ENCODE results near the gene SH3GL2. TPM values are rescaled to one million over a fixed set of nuclear protein-coding genes. Genes with fewer than 3 reads are reported as not detected.

The SH3GL2 gene
- total and polyA plus RNA-seq, 2 donors (not counting 3 experiments of a cell fraction or from before 2014, with no cell fraction given): 0.12 TPM; not detected in 1

DNA sequence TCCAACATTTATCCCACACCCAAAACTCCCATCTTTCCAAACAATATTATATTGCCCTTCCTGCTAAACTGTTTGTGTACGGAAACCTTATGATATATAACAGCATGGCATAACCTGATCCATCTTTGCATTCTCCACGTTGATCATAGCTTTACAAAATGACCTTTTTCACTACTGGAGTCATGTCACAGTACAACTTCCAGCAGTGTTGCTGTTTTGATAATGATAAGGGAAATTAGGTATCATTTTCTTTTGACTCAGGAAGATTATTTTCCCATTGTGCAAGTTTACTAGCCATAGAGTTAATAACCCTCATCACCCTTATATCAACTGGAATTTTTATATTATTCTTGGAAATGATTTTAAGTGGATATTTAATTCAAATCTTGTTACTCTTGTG, 57.5 kb downstream of the SH3GL2 start:
- no peaks in the 10 kb centered on the region for H3K36me3 ChIP-seq (ENCODE audit: control insufficient read depth in 2 of 2, extremely low read depth in 1 of 2, insufficient read depth in 2 of 2, low read length in 2 of 2)
- TF ChIP-seq POLR2A (IDR thresholded peaks at IDR 0.05; ENCODE audit: low read depth, low read length) (no peak), EZH2 (IDR thresholded peaks at IDR 0.05; ENCODE audit: borderline replicate concordance, low read depth, low read length, severe bottlenecking) (no peak), FOS (IDR thresholded peaks at IDR 0.05; ENCODE audit: borderline replicate concordance, insufficient read depth, low read length) (no peak), MYC (IDR thresholded peaks at IDR 0.05; ENCODE audit: low read depth, low read length) (no peak), GATA2 (IDR thresholded peaks at IDR 0.05; ENCODE audit: insufficient read depth, insufficient read length, low read depth, low read length) (no peak), POLR2AphosphoS5 (IDR thresholded peaks at IDR 0.05; ENCODE audit: insufficient read depth, low read depth, low read length) (no peak), JUN (IDR thresholded peaks at IDR 0.05; ENCODE audit: borderline replicate concordance, insufficient read depth, insufficient read length, low read depth) (no peak)
- TF ChIP-seq, protein P1, sequence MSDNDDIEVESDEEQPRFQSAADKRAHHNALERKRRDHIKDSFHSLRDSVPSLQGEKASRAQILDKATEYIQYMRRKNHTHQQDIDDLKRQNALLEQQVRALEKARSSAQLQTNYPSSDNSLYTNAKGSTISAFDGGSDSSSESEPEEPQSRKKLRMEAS (IDR thresholded peaks at IDR 0.05; ENCODE audit: insufficient read depth, insufficient read length): no peak
- TF ChIP-seq, protein P2, sequence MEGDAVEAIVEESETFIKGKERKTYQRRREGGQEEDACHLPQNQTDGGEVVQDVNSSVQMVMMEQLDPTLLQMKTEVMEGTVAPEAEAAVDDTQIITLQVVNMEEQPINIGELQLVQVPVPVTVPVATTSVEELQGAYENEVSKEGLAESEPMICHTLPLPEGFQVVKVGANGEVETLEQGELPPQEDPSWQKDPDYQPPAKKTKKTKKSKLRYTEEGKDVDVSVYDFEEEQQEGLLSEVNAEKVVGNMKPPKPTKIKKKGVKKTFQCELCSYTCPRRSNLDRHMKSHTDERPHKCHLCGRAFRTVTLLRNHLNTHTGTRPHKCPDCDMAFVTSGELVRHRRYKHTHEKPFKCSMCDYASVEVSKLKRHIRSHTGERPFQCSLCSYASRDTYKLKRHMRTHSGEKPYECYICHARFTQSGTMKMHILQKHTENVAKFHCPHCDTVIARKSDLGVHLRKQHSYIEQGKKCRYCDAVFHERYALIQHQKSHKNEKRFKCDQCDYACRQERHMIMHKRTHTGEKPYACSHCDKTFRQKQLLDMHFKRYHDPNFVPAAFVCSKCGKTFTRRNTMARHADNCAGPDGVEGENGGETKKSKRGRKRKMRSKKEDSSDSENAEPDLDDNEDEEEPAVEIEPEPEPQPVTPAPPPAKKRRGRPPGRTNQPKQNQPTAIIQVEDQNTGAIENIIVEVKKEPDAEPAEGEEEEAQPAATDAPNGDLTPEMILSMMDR (IDR thresholded peaks at IDR 0.05; ENCODE audit: extremely low read depth in 1 of 2, insufficient read depth in 1 of 2, low read depth in 1 of 2, low read length in 2 of 2): no peak
- dilution Hi-C loops (cut with MboI; ENCODE audit: extremely low pct_ligation_motif_present, low sequenced_read_pairs) (no loop called here), intact Hi-C loops (cut with micrococcal nuclease) (no loop called here)
- ChIA-PET POLR2A (no interaction called here), CTCF (no interaction called here)
- no TSS peak for BruUV-seq (replicated peaks)
- no peaks in the 10 kb centered on the region for H3K9me3 ChIP-seq (replicated peaks; ENCODE audit: control insufficient read depth, insufficient read depth, low read length)
- no peaks in the 10 kb centered on the region for H3K79me2 ChIP-seq (ENCODE audit: control insufficient read depth, insufficient read depth, low read length)
- no peaks in the 10 kb centered on the region for H3K9me1 ChIP-seq (replicated peaks; ENCODE audit: control insufficient read depth, extremely low read depth, insufficient read depth, low read length)
- DNase-seq (ENCODE audit: low read depth, low spot score) (no peak), FAIRE-seq (no peak)
- H3K4me2 ChIP-seq (ENCODE audit: insufficient read depth, low read length): no peak overlapping the region
- H3K27ac ChIP-seq (ENCODE audit: insufficient read depth, low read depth, low read length): no peak overlapping the region
- H2AFZ ChIP-seq (ENCODE audit: low read depth, low read length): no peak overlapping the region
- H4K20me1 ChIP-seq (replicated peaks; ENCODE audit: control insufficient read depth, extremely low read depth, insufficient read depth, low read length): no peaks in the 10 kb centered on the region
- no peaks in the 10 kb centered on the region for H3K4me1 ChIP-seq (ENCODE audit: control insufficient read depth, extremely low read depth, insufficient read depth, low read length)
- H3K27me3 ChIP-seq (ENCODE audit: control insufficient read depth in 2 of 2, insufficient read depth in 2 of 2, low read length in 2 of 2): no peaks in the 10 kb centered on the region
- no peak overlapping the region for H3K9ac ChIP-seq (replicated peaks; ENCODE audit: extremely low read depth, insufficient read depth, low read length)
- no peak overlapping the region for H3K4me3 ChIP-seq (replicated peaks in 1 of 3; ENCODE audit: insufficient read depth in 1 of 3, low read depth in 1 of 3, low read length in 3 of 3)
